Activated CD4-positive, CD25-positive, alpha-beta regulatory T cell (primary cell): ENCODE data around the gene PAX3.

Experiments
- DNase-seq, 4 experiments: peaks; one replicate each; lab custom pipeline; 2025; lab: John Stamatoyannopoulos, UW

The PAX3 gene

GRCh38 chr2:222296911-222297599 lies 1.7 kb downstream of the PAX3 start:
- no peak for DNase-seq

- DNase-seq = no peak
These were observed 2.5 kb downstream of the PAX3 start for GRCh38 chr2:222296311-222296741.

GRCh38 chr2:222295368-222296062 lies 3.3 kb downstream of the PAX3 start:
- DNase-seq = no peak

- DNase-seq = no peak
These were observed 3.8 kb downstream of the PAX3 start for GRCh38 chr2:222294996-222295367.

- no peak for DNase-seq
These were observed 4.9 kb downstream of the PAX3 start for GRCh38 chr2:222293660-222294630.

- DNase-seq = no peak
These were observed 6.4 kb downstream of the PAX3 start for GRCh38 chr2:222292149-222293134.

- DNase-seq = no peak
These were observed 7.3 kb downstream of the PAX3 start for GRCh38 chr2:222291485-222291841.

GRCh38 chr2:222290736-222291484 lies 7.9 kb downstream of the PAX3 start:
- no peak for DNase-seq

- DNase-seq = no peak
These were observed 8.4 kb downstream of the PAX3 start for GRCh38 chr2:222290401-222290735.

GRCh38 chr2:222289278-222290160 lies 9.3 kb downstream of the PAX3 start:
- no peak for DNase-seq

- no peak for DNase-seq
These were observed 10.1 kb downstream of the PAX3 start for GRCh38 chr2:222288590-222289277.

GRCh38 chr2:222287862-222288479 lies 10.8 kb downstream of the PAX3 start:
- DNase-seq = no peak

GRCh38 chr2:222284466-222284865 lies 14.3 kb downstream of the PAX3 start:
- DNase-seq = no peak

- no peak for DNase-seq
These were observed 15.2 kb downstream of the PAX3 start for GRCh38 chr2:222283634-222284033.

- DNase-seq = no peak
These were observed 17.3 kb downstream of the PAX3 start for GRCh38 chr2:222281506-222281905.

GRCh38 chr2:222280795-222281194 lies 18.0 kb downstream of the PAX3 start:
- no peak for DNase-seq

GRCh38 chr2:222272446-222273015 lies 26.3 kb downstream of the PAX3 start:
- DNase-seq = no peak

- DNase-seq = no peak
These were observed 26.9 kb downstream of the PAX3 start for GRCh38 chr2:222271854-222272253.
